NCI-H345 (cell line): Measurements from ENCODE around the gene BTBD16.

Source experiments
- DNase-seq: peaks from one replicate; lab custom pipeline; 2025; lab: John Stamatoyannopoulos, UW

BTBD16 gene

DNA sequence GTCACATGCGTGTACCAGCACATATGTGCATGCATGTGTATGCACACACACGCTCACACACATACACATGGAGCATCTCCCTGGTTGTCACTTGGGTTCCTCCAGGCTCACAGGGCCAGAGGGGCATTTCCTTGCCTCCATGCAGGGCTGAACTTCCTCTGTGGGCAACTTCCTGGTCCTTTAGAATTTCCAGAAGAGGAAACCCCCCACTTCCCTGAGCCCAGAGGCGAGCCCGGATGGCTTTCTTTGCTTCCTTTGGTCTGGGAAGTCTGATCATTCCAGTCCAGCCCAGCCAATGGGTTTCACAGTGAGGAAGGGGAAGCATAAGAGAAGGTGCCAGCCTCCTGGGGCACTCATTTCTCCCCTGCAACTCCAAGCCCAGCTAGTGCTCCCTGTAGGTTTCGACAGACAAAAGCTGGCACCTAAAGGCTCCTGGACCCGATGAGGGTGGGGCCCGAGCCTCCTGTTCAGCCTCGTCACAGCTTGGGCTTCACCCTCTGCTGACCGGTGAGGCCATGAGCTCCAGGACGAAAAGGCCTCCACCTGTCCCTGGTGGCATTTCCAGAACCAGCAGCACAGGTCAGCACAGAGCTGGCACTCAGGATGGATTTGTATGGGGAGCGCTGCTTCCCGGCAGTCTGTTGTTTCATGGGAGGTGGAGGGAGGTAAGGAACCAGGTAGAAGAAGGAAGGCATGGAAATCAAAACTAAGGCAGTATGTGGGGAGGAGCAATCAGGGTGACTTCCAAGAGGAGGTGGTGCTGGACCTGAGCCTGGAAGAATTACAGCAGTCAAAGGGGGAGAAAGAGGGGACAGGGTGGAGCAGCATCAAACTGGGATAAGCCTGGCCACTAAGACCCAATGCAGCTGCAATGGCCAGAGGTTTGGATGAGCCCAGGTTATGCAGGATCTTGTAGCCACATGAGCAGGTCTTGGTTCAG is 23.7 kb downstream of the BTBD16 start:
- no peak for DNase-seq

DNA sequence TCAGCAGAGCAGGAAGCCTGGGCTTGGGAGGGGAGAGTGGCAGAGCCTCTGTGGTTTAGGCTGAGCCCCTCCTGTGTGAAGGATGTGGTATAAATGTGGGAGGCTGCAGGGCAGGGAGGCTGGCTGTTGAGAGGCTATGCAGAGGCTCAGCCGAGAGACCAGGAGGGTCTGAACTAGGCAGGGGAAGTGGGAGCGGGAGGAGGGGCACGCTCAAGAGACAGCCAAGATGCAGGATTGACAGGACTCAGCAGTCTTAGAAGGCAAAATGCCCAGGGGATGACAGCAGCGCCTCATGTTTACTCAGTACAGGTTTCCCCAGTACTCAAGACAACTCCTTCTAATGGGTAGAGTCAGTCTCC is 24.3 kb downstream of the BTBD16 start:
- DNase-seq = no peak

DNA sequence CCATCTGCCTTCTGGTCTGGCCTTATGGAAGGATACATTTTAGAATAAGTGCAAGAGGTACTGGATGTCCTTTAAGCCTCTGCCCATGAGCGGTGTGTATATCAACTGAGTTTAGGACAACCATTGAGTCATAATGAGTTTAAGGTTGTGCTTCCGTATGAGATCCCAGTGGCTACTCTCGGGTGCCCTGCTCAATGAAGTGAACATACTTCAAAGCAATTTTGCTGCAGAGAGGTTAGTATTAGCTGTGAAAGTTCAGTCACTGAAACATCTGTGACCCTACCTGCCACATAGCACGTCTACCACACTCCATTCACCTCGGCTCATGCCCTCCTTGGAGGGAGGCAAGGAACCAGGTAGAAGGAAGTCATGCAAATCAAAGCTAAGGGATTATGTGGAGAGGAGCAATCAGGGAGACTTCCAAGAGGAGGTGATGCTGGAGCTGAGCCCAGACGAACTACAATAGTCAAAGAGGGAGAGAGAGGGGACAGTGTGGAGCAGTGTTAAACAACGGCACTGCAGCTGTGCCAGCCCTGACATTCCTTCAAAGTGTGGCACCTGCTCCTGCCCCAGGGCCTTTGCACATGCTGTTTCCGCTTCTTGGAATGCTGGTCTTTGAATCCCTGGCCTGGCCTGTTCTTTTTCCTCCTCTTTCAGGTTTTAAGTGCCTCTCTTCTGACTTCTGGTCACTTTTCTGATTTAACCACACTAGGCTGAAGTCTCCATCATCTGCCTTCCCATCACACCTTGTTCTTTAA is 25.4 kb downstream of the BTBD16 start:
- DNase-seq = no peak

DNA sequence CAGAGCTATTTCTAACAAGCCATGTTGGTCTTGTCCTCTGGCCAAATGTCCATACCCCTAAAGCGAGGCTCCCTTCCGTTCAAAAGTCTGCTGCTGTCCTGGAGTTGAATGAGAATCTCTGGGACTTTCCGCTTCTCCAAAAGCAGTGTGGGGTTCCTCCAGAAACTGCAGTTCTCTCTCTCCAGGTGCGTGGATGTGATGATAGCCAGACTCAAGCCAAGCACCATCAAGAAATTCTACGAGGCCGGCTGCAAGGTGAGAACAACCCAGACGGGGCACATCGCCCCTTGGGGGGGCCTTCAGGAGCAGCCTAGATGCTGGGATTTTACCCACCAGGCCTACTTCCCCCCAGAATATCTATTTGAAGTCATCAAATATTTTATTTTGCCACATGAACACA is 26.5 kb downstream of the BTBD16 start:
- DNase-seq = no peak

DNA sequence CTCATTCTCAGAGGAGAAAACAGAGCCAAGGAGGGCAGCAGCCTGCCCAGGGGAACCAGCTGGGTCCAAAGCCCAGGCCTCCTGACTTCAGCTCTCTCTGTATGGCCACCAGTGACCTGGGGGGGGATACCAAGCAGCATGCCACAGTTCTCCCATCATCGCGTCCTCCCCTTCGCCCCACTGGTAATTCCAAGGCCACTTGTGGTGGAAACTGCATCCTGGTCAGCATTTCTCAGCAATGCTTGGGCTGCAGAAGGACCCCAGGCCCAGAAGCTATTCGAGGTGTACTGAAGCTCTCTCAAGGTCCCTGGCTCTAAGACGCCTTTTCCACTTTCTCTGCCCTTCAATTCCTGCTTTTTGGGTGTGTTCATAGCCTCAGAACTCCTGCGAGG is 27.1 kb downstream of the BTBD16 start:
- no peak for DNase-seq

DNA sequence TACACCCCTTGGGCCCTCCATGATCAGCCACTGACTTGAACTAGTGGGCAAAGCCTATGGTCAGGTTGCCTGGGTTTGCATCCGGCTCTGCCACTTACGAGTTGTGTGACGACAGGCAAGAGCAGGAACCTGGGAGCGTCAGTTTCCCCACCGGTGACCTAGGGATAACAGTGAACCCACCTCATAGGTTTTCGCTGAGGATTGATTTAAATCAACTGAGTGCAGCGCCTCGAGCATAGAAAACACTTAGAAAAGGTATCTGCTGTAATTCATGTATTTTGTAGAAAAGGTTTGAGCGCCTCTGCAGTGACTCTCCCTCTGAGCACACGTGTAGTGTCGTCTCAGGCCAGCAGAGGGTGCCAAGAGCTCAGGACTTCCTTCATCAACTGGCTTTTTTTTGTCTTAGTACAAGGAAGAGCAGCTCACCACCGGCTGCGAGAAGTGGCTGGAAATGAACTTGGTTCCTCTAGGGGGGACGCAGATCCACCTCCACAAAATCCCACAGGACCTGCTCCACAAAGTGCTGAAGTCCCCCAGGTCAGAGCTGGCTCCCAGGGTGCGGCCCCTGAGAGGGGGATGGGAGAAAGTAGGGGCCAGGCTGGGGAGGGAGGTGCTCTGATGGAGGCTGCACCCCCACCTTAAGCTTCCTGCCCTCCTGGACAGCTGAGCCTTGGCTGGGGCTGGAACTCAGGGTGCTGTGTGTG is 27.7 kb downstream of the BTBD16 start:
- peak; percentile 52 for DNase-seq

DNA sequence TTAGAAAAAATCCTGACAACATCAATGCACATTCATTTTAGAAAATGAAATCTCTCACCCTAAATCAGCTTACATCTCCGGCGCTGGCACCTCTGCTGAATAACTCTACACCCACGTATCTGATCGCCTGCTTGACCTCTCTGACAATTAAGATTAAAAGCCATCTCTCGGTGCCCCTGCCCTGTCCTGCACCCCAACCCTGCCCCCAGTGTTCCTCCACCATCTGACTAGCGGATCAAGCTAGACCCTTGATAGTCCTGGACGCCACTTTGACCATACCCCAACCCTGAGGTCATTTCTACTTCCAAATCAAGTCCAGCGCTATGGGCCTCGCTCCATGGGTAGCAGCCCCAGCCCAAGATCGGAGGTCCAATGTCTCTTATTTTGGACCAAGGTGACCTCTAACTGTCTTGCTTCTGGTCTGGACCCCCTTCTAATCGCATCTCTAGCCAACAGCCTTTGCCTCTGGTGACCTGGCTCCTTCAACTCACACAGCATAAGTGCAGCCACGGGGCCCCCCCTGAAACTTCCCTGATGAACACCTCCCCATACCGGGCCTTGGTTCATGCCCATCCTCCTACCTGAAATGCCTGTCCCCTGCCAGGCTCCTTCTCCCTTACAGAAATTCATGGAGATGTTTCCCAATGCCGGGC is 28.5 kb downstream of the BTBD16 start:
- DNase-seq = no peak

DNA sequence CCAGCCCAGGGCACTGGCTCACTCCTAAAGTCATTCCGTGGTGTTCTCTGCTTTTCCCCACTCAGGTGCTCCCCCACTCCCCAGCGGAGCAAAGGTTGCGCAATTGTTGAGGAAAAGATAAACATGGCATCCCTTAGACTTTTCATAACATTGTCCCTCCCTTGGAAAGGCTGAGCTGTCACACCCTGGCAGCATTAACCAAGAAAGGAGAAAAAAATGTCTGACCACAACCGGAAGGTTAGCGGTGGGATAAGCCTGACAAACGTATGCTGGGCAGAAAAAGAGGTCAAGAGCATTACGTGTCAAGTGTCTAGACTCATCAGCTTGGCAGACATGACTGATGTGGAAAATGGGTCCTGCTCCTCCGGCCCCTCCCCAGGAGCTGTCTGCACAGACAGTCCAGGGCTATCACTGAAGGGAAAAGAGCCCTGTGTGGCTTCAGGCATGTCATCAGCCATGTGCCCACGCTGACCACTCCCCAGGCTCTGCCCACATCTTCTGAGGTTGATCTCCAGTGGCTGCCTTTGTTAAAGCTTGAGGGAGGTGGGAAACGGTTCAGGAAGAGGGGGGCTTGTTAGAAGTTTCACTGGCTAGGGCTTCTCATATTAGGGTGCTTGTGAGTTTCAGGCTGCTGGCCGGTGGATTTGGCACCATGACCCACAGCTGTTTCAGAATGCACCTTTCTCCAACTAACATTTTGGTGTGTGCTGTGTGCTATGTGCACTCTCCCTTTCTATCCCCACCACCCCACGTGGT is 30.1 kb downstream of the BTBD16 start:
- DNase-seq = no peak

DNA sequence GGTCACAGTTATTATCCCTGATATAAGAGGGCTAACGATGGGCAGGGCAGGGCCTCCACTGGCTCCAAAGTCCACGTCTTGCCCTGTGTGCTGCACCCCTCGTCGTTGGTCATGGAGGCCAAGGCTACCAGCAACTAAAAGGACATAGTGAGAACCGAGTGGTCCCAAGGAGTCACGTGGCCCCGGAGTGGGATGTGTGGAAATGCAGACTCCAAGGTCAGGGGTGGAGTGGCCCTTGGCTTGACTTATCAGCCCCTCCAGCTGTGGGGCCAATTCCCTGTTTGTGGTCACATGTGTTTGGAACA is 30.7 kb downstream of the BTBD16 start:
- DNase-seq = no peak

DNA sequence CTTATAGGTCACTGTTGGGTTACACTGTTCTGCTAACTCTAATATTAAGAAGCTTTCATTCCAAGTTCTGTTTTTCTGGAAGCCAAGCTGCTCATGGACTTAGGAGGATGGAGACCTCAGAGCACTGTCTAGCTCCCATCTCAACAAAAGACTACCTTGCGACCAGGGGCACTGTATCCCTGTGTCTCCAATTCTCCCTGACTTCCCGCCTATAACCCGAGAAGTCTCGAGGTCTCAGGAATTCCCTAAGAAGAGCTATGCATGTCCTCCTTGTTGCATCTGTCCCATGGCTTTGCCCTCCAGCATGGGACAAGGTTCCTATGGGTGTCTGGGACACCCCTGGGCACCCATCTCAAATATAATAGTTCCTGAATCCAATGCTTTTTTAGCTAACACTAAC is 31.2 kb downstream of the BTBD16 start:
- DNase-seq = no peak

DNA sequence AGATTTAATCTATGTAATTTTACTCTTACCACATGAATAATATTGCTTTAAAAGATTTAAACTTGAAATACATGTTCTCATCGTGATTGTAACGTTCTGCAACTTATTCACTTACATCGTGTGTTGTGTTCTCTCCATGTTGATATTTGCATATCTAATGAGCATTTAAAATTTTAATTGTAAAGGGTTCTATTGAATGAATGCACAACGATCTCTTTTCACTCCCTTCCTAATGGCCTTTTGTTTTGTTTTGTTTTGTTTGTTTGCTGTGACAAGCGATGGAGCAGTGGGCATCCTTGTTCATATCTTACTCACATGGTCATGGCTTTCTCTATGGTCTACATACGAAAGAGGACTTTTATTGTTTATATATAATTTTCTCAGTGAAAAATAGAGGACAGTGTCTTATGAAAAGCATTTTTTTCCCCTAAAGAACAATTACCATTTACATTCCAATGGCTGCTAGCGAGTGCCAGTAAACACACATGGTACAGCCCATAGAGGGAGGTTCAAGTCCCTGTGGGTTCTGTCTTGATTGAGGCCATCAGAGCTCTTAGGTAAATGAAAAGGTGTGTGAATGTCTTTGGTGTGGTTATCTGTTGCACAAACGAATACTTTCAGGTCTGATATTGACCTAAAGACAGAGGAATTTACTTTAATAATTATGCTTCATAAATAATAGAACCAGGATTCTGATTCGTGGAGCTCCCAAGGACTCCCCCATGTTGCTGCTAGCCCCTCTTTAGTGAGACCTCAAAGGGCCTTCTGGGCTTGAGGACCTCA is 32.4 kb downstream of the BTBD16 start:
- DNase-seq = no peak

DNA sequence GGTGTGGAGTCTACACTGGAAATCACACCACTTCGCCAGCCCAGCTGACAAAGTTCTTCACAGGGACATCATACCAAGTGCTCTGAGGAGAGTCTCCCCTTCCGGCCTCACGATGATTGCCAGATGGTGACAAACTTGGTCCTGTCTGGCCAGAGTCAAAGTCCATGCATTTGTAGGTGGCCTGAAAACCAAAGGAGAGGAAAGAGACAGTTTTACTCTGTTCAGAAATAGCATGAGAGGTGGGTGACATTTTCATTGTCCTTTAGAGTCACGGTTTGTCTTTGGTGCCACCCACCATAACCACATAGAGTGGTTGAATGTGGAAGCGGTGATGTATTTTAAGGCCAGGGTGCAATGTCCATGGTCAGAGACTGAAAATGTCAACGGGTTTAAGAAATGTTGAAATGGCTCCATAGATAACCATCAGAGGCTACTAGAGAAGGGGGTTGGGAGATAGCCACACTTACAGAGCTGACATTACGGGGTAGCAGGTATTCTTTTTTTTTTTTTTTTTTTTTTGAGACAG is 33.0 kb downstream of the BTBD16 start:
- no peak for DNase-seq

DNA sequence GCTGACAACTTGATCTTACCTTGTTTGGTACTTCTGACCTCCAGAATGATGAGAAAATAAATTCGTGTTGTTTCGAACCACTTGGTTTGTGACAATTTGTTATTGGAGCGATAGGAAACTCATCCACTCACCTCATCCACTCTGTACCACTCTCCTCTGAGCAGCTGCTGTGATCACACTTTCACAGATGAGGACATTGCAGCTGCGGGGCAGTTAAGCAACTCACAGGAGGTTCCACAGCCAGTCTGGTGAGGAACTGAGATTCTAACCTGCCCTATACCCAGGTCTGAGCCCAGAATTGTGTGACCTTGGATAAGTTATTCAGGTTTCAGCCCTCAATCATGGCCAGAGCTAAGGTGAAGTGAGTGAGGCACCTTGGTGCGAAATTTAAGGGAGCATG is 35.2 kb downstream of the BTBD16 start:
- no peak for DNase-seq

DNA sequence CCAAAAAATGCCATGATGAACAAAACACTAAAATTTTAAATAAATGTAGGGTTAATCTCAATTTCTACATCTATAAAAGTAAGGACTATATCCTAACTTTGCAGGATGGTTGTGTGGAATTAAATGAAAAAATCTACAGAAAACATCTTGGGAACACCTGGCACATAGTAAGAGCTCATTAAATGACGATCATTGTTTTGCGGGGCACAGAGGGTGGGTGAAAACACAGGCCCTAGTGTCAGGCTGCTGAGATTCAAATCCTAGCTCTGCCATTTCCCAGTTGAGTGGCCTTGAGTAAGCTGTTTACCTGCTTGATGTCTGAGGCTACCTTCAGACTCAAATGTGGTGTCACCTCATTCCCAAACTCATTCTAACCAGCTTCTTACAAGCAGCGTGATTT is 35.6 kb downstream of the BTBD16 start:
- DNase-seq = no peak

DNA sequence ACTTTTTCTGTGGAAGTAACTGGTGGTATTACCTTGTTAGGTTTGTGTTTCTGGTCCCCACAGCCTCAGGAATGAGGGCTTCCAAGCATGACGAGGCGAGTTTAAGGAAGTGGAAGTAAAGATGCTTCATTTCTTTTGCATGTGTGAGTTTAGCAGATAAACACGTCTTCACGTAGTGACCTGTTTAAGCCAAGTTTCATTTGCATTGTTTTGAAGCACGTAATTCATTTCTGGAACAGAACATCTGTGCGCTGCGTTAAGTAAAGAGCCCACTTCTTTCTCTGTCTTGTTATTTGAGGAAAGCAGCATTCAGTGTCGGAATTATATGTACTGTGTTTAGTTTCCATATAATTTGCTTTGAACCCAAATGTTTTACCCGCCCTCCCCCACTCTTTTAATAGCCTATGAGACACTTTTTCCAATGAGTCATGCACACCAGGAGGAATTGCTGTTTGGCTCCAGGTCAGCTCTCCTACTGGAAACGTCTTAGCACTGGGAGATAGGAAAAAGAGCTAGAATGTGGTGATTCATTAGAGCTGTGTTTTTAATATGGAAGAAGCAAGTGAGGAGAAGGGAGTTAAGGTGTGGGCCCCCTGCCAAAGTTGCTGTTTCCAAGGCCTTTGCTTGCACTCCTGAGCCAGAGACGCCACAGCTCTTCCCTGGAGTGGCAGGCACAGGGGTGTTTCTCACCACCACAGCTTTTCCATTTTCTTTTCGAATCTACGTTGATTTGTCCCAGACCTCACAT is 36.7 kb downstream of the BTBD16 start:
- DNase-seq = no peak

DNA sequence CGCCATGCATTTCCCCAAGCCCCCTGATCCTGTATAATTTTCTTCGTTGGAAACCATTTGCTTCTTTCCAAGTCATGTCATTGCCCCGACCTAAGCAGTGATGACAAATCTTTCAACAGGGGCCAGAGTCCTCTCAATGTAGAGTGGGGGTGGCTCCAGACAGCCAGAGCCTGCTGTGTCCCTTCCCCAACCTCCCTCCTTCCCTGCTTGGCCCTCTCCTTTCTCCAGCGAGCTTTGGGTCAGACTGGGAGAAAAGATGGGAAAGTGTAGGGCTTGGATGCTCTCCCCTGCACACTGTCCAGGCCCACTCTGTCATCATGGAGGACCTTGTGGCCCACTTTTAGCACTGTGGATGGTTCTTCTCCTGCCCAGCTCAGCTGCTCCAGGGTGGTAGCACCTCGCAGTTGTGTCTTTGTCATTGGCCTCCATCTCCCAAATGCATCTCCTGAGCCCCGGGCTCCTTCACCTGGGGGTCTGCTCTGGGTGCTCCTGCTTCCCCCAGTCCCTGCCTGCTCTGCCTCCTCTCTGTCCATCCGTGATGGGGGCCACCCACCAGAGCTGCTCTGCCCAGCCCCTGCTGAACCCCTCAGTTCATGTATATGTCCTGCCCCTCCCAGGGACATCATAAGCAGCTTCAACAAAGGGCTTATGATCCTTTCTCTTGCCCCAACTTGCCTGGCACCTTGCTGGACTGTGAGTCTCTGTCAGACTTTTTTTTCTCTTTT is 37.5 kb downstream of the BTBD16 start:
- DNase-seq = no peak

DNA sequence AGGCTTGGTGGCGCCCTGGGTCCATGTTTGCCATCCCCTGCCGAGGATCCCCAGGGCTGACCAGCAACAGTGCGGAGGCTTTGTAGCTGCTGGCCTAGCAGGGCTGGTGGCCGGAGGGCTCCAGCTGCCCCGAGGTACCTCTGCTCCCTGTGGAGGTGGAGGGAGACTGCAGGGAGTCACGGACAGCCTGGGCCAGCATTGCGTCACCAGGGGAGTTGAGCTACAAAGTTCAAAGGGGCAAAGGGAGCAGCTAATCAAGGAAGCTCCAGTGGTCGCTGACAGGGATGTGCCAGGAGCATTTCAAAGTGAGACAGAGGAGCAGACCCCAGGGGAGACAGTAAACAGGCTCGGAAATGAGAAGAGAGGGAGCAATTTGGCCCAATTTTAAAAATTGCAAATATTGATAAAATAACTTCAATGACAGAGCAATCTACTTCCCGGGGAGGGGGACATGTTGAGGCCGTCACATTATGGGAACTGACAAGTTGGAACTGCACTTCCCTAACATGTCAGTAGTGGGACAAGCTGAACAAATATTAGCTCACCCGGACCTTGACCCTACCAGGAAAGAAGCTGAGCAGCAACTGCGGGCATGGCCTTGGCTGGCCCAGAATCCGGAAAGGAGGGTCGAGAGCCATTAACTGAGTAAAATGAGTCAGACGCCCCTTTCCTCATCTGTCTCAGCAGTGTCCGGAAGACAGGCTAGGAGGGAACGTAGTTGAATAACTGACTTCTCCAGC is 39.4 kb downstream of the BTBD16 start:
- DNase-seq = no peak

DNA sequence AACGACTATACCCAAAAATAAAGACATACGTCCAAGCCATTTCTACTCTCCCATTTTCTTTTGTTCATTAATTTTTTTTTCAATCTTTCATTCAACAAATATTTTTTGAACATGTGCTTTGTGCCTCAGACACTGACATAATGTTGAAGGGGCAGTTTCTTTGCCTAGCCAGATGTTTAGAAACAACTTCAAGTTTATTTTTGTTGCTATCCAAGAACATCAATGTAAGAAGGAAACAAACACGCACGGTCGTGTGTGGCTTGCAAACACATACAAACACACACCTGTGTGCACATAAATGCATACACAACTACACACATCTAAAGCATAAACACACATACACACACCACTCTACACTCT is 39.9 kb downstream of the BTBD16 start:
- DNase-seq = no peak

DNA sequence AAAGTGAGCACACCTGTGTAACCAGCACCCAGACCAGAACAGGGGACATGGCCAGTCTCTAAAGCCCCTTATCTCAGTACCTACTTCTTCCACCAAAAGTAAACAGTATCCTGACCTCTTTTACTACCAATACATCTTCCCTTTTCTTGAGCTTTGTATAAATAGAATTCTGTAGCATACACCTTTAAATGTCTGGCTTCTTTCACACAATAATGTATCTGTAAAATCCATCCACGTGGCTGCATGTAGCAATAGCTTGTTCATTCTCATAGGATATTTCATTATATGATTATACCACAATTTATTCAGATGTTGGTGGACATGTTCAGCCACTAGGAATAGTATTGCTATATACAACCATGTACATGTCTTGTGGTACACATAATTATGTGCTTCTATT is 40.6 kb downstream of the BTBD16 start:
- DNase-seq = no peak
